HG03342 (cell line): ENCODE results near the gene PSMB2.

Source experiments
- ATAC-seq: cut with Tn5 transposase; IDR thresholded peaks from one replicate; pipeline ENCODE4 v1.9.1; 2021; ENCODE audit warnings: mild to moderate bottlenecking, moderate library complexity; ENCODE audit not compliant: unreplicated experiment

Gene PSMB2

DNA sequence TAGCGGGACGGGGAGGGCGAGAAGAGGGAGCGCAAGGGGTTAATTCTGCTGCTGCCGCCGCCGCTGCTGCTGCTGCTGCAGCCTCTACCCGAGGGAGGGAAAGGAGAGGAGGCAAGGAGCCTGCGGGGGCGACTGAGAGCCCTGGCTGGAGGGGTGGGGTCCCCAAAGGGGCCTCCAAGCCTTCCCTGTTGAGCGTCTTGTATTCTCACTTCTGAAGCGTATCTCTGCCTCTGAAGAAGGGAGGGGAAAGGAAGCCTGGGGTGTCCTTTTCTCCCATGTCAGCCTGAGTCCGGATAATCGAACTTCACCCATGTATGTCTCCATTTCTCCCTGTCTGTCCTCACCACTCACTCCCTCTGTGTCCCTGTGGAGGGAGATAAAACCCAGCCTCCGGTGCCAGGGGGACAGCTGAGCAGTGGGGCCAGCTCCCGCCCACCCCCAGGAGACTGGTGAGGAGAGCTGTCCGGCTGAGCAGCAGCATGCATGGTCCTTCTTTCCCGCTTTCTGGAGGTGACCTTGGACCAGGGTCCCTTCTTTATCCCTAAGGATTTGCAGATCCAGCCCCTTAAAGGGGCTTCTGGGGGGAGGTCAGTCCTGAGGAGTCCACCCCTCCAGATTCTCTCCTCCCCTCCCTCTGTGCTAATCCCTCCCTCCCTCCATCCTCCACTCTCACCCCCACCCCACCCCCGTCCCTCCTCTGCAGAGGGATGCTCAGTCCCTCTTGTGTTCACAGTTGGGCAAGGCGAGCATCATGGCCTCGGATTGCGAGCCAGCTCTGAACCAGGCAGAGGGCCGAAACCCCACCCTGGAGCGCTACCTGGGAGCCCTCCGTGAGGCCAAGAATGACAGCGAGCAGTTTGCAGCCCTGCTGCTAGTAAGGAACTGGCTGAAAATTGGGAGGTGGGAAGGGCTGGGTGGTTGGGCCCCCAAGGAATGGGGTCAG, 82.7 kb downstream of the PSMB2 start:
- ATAC-seq, result no peak

DNA sequence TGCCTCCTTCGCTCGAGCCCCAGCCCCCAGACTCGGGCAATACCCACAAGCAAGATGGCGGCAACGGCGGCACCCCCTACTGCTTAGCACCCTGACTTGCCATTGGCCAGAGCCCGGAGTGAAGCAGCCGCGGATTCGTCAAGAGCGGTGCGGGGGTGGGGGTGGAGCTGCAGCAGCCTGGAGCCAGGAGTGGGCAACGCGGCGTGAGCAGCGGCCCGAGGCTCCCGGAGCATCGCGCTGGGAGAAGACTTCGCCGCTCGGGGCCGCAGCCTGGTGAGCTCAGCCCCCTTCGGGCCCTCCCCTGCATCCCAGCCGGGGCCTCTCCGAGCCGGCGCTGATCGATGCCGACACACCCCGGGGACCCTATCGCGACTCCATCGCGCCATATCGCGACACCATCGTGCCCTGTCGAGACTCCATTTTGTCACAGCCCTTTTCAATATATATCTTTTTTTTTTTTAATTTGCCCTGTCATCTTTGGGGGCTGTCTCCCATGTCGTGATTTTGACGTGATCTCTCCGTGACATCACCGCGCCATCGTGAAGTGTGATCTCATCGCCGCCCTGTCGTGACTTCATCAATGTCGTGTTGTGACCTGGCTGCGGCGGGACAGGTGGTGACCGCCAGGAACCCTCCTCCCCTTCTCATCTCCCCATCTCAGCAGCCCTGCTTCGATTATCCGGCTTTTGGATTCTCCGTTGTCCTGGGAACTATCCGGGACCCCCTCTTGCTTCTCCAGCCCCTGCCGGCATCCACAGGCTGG, 83.5 kb downstream of the PSMB2 start, which contains the start of gene NCDN:
TSS of gene NCDN (plus strand) at position 189 of the 763 bp plus-strand sequence. CDS start at position 581, 392 bp downstream.
- peak; percentile 84 for ATAC-seq

DNA sequence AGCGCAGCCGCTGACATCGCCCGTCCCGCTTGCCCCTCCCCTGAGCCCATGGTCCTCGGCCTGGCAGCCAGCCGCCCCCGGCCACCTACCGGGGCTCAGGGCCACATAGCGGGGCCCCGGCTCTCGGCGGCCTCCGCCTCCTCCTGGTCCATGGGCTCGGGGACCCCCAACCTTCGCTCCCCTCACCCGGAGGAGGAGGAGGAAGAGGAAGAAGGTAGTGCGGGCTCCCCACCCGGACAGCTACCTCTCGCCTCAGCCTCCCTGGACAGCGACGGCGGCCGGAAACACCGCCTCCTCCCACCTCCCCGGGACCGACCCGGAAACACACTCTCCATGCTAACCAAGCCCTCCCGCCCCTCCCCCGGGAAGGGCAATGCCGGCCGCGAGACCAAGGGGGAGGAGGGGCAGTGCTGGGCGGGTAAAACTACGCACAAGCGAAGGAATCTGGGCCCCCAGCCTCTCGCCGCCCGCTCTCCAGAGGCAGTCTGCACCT, 84.2 kb downstream of the PSMB2 start, which contains the start of gene KIAA0319L:
TSS of gene KIAA0319L (minus strand) at position 286 of the 493 bp plus-strand sequence. CDS start 2,912 bp downstream, outside the sequence.
- peak; percentile 61 for ATAC-seq

DNA sequence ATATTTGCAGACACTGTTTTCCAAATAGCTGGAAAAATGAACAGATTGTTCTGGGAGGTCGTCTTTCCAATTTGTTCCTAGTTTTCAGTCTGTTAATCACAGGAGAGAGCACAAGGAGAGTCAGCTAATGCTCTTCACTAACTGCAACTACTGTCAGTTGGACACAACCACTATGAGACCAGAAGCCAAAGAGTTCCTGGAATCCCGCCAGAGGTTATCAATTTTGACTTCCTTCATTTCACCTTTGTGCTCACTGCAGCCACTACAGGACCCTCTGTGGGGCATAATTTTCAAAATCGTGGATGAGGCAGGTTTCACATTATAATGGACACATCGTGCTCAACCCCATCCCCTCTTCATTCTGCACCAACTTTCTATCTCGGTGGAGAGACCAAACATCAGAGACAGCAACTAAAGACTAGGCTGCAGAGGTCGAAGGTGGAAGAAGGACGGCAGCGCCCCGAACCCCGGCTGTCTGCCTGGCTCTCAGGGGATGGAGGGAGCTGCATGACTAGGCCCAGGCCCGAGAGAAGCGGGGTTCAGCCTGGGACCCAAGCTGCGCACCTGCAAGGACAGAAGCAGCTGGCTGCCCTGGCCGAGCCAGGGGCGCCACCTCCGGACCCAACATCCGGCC, 84.7 kb downstream of the PSMB2 start:
- no peak for ATAC-seq

DNA sequence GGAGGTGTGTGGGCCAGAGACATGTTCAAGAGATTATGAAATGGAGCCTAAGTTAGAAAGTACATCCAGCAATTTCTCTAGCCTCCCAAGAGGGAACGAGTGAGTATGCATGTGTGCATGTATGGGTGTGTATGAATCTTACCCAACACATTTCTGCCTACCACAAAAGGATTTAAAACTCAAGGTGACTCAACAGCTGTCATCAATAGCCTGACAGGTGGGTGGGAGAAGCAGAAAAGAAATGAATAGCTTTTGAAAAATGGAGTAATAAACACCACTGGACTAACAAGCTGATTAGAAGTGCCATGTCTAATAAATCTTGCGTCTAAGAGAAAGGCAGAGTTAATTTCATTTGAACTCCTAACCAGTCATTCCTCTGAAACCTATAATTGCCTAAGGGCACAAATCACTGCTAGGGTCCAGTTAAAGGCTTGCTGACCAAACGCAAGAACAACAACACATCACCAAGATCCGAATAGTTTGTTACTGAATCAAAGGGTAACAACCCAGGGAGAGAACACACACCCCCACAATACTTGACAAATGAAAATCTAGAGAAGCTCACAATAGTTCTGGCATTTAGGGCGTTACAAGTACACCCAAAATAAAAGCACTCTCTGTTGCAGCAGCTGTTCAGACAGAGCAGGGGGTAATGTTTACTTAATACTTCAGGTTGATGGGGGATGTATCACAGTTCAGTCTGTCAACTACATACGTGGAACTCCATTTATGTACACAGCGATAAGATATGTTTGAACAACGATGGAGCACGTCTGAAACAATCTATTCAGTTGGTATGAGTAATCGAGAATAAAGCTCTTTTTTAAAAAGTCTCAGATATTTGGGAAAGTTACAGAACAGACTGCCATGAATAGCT, 85.5 kb downstream of the PSMB2 start:
- no peak for ATAC-seq

DNA sequence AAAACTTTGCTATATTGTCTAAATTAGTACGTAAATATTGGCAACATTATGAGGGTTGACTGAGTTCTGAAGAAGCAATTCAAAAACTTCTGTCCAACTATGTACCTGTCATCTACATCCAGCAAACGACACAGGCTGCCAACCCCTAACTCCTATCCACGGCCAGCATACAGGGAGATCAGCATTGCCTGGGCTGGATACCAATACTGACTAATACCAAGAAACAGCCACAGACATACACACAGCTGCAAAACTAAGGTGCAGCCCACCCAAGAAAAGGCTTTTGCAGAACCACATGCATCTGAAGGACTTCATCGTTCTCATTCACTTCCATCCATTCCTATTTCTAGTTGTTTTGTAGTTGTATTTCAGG, 86.1 kb downstream of the PSMB2 start:
- no peak for ATAC-seq

DNA sequence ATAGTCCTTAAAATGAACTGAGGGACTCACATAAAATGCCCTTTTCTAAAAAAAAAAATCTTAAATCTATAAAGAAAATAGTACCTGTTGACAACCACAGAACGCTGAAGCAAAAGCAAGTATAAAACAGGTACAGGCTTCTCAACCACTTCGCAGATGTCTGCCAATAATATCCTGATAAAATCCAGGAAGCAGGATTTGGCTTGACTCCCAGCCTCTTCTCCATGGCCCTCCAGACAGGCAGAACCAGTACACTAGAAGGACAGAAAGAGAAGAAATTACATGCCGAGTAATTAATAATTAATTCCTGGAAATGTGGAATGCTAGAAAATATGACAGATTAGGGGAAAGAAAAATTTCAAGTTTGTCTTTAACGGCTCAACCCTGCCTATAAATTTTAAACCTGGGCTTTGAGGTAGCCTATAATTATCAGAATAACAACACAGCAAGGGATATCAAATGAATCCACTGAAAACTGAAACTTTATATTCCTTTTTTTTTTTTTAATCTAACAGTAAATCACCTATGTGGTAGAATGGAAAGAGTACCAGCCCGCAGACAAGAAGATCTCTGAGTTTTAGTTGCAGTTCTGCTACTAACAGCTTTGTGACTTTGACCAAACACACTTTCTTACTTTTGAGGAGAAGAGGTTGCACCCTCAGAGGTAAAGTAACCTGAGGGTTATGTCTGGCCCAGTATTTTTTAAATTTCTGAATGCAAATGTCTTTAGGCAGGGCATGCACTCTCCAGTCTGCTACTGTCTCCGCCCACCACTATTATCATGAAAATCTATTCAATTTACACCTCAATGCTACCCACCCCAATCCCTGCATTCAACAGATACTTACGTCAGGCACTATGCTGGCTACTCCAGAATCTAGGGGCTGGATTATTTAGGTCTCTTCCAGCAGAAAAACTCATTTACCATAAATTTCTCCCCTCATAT, 86.8 kb downstream of the PSMB2 start:
- ATAC-seq, result no peak

DNA sequence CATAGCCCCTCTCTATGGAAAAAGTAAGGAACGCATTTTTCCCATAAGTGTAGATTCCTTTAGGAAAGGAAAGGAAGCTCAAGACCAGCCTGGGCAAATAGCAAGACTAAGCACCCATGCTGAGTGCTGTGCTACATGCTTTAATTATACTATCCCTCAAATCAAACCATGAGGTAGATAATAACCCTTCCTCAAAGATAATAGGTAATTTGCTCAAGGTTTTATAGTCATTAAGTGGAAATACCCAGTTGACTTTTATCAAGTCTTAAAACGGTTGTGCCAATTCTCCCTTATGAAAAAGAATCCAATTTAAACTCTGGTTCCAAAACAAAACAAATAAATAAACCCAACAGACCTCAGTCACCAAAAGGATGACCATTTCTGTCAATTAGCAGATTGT, 87.5 kb downstream of the PSMB2 start:
- no peak for ATAC-seq
